Activated B cell treated with CpG ODN at 0.5 μM for 24 hours (primary cell): ENCODE measurements around the gene C9orf85. TPM values are rescaled to one million over a fixed set of nuclear protein-coding genes. Genes with fewer than 3 reads are reported as not detected.
A peak's percentile ranks its signal among the peaks of the same experiment; 100 is the strongest.

Source experiments
- ATAC-seq: fragments of 200-7000 bp; cut with Tn5 transposase; one replicate; pipeline ENCODE4 v1.10.0; 2021; ENCODE audit warnings: low read depth, mild to moderate bottlenecking, moderate library complexity
- CTCF ChIA-PET: fragments of 350-600 bp; sonication (Branson Sonifier 250); formaldehyde crosslinking; loops from one replicate; lab custom pipeline; 2021; ENCODE audit warnings: antibody characterized with exemption; lab: Charles Lee
- POLR2A ChIA-PET: fragments of 350-600 bp; sonication (Branson Sonifier 250); formaldehyde crosslinking; loops from one replicate; lab custom pipeline; 2021; ENCODE audit warnings: antibody characterized with exemption; lab: Charles Lee
- DNase-seq: peaks from one replicate; pipeline ENCODE4 v3.0.0; 2022
- H3K27ac Mint-ChIP-seq: one replicate; pipeline ENCODE4 v1.8.0; 2020; ENCODE audit warnings: mixed read lengths
- H3K27me3 Mint-ChIP-seq: one replicate; pipeline ENCODE4 v1.8.0; 2021; ENCODE audit warnings: mixed read lengths
- H3K36me3 Mint-ChIP-seq: one replicate; pipeline ENCODE4 v1.8.0; 2021; ENCODE audit warnings: low read depth, mixed read lengths
- H3K4me1 Mint-ChIP-seq: one replicate; pipeline ENCODE4 v1.8.0; 2021; ENCODE audit warnings: mixed read lengths
- H3K4me3 Mint-ChIP-seq: one replicate; pipeline ENCODE4 v1.8.0; 2020; ENCODE audit warnings: mild to moderate bottlenecking, mixed read lengths
- H3K9me3 Mint-ChIP-seq: one replicate; pipeline ENCODE4 v1.8.0; 2020; ENCODE audit warnings: mixed read lengths
- CTCF ChIP-seq: fragments of 200-600 bp; IDR thresholded peaks from one replicate; pipeline ENCODE4 v1.8.0; 2022; ENCODE audit warnings: antibody characterized with exemption, mild to moderate bottlenecking
- intact Hi-C: fragments of 100-400 bp; cut with micrococcal nuclease; formaldehyde crosslinking; loops from one replicate; pipeline ENCODE4 v1.15.1; 2024
- total RNA-seq: library from RNA; stranded (reverse); gene quantifications from 2 replicates; pipeline ENCODE4 v1.2.3, GENCODE V29; 2022

The C9orf85 gene
- total RNA-seq, 1 donor from 2014 or later, result 9.5 TPM

- H3K9me3 Mint-ChIP-seq, result peaks cover 19% of the 10 kb centered on the region
- H3K27me3 Mint-ChIP-seq, result no peaks in the 10 kb centered on the region
- peak overlapping the region; percentile 73 for H3K27ac Mint-ChIP-seq
- ChIA-PET POLR2A (interaction anchor here (0.9 to 1.3 kb wide), 2 partner anchors 12 to 26 kb away, joined by 3 to 6 read pairs; partner anchors contain the start of genes ABHD17B and C9orf85), CTCF (no interaction called here)
- peaks cover 43% of the 10 kb centered on the region for H3K4me1 Mint-ChIP-seq
- no peak for TF ChIP-seq CTCF
- DNase-seq (no peak), ATAC-seq (peak; percentile 31)
- peak overlapping the region; percentile 11 for H3K4me3 Mint-ChIP-seq
- peaks cover 30% of the 10 kb centered on the region for H3K36me3 Mint-ChIP-seq
- intact Hi-C loops, result loop anchor here (5.0 kb wide), 1 partner anchor 37 kb away; no protein-coding TSS in a partner anchor
These were observed 26.0 kb upstream of the C9orf85 start for GRCh38 chr9:71885467-71885866.

- intact Hi-C loops, result loop anchor here (5.0 kb wide), 1 partner anchor 36 kb away; no protein-coding TSS in a partner anchor
- ChIA-PET CTCF (no interaction called here), POLR2A (interaction anchor here (0.9 to 1.3 kb wide), 2 partner anchors 12 to 25 kb away, joined by 3 to 6 read pairs; partner anchors contain the start of genes ABHD17B and C9orf85)
- Mint-ChIP-seq H3K9me3 (peaks cover 16% of the 10 kb centered on the region), H3K36me3 (peaks cover 27% of the 10 kb centered on the region), H3K4me3 (no peak overlapping the region), H3K27ac (peak overlapping the region; percentile 73), H3K27me3 (no peaks in the 10 kb centered on the region), H3K4me1 (peaks cover 48% of the 10 kb centered on the region)
- ATAC-seq, result no peak
- no peak for DNase-seq
- TF ChIP-seq CTCF, result no peak
These were observed 25.4 kb upstream of the C9orf85 start for GRCh38 chr9:71886015-71886414.

- Mint-ChIP-seq H3K4me3 (no peak overlapping the region), H3K36me3 (peaks cover 22% of the 10 kb centered on the region), H3K9me3 (peaks cover 12% of the 10 kb centered on the region), H3K4me1 (peaks cover 53% of the 10 kb centered on the region), H3K27ac (peak overlapping the region; percentile 73), H3K27me3 (no peaks in the 10 kb centered on the region)
- DNase-seq (no peak), ATAC-seq (no peak)
- CTCF ChIA-PET, result no interaction called here
- TF ChIP-seq CTCF, result no peak
- intact Hi-C loops, result loop anchor here (5.0 kb wide), 1 partner anchor 36 kb away; no protein-coding TSS in a partner anchor
- POLR2A ChIA-PET, result interaction anchor here (0.9 to 1.3 kb wide), 2 partner anchors 11 to 25 kb away, joined by 3 to 6 read pairs; partner anchors contain the start of genes ABHD17B and C9orf85
These were observed 24.9 kb upstream of the C9orf85 start for GRCh38 chr9:71886541-71886940.

GRCh38 chr9:71887362-71887761 lies 24.1 kb upstream of the C9orf85 start:
- H3K27me3 Mint-ChIP-seq, result no peaks in the 10 kb centered on the region
- peaks cover 12% of the 10 kb centered on the region for H3K9me3 Mint-ChIP-seq
- CTCF ChIA-PET, result interaction anchor here (1.1 kb wide), 2 partner anchors 80 to 137 kb away, joined by 3 read pairs; no protein-coding TSS in a partner anchor
- peaks cover 15% of the 10 kb centered on the region for H3K36me3 Mint-ChIP-seq
- peaks cover 59% of the 10 kb centered on the region for H3K4me1 Mint-ChIP-seq
- H3K27ac Mint-ChIP-seq, result peak overlapping the region; percentile 10
- POLR2A ChIA-PET, result interaction anchor here (1.6 kb wide), 1 partner anchor 24 kb away, joined by 7 read pairs; the partner anchor contains the start of genes ABHD17B and C9orf85
- no peak for TF ChIP-seq CTCF
- DNase-seq (no peak), ATAC-seq (no peak)
- no peak overlapping the region for H3K4me3 Mint-ChIP-seq
- intact Hi-C loops, result loop anchor here (5.0 kb wide), 1 partner anchor 35 kb away; no protein-coding TSS in a partner anchor

GRCh38 chr9:71890042-71890679 lies 21.3 kb upstream of the C9orf85 start:
- intact Hi-C loops, result no loop called here
- H3K4me3 Mint-ChIP-seq, result no peak overlapping the region
- H3K36me3 Mint-ChIP-seq, result peaks cover 5% of the 10 kb centered on the region
- ChIA-PET POLR2A (interaction anchor here (0.5 to 2.2 kb wide), 3 partner anchors 9 to 121 kb away, joined by 3 to 12 read pairs (median 5); partner anchors contain the start of genes ABHD17B and C9orf85), CTCF (no interaction called here)
- peaks cover 74% of the 10 kb centered on the region for H3K4me1 Mint-ChIP-seq
- no peak overlapping the region for H3K27ac Mint-ChIP-seq
- no peak for ATAC-seq
- H3K27me3 Mint-ChIP-seq, result no peaks in the 10 kb centered on the region
- DNase-seq, result no peak
- TF ChIP-seq CTCF, result no peak
- no peaks in the 10 kb centered on the region for H3K9me3 Mint-ChIP-seq
